Endothelial cell of umbilical vein (primary cell): ENCODE results near the gene CNTFR.

Source experiments
- EZH2 ChIP-seq: IDR thresholded peaks from 2 replicates; pipeline ENCODE4 v1.6.1; 2012; ENCODE audit warnings: borderline replicate concordance, low read depth, mild to moderate bottlenecking, moderate library complexity, low read length, inconsistent platforms; ENCODE audit not compliant: severe bottlenecking
- TF ChIP-seq, protein P1 (sequence below), 2 donors: IDR thresholded peaks; 1 replicate in 1 of 2; 2 replicates in 1 of 2; pipeline ENCODE4 v1.5.1; 2011; ENCODE audit warnings: low read length in 2 of 2, mild to moderate bottlenecking in 2 of 2, moderate library complexity in 2 of 2, control low read depth in 1 of 2, inconsistent platforms in 1 of 2, low read depth in 1 of 2; ENCODE audit not compliant: insufficient read depth in 1 of 2; ENCODE audit errors: extremely low read depth in 1 of 2

DNA sequence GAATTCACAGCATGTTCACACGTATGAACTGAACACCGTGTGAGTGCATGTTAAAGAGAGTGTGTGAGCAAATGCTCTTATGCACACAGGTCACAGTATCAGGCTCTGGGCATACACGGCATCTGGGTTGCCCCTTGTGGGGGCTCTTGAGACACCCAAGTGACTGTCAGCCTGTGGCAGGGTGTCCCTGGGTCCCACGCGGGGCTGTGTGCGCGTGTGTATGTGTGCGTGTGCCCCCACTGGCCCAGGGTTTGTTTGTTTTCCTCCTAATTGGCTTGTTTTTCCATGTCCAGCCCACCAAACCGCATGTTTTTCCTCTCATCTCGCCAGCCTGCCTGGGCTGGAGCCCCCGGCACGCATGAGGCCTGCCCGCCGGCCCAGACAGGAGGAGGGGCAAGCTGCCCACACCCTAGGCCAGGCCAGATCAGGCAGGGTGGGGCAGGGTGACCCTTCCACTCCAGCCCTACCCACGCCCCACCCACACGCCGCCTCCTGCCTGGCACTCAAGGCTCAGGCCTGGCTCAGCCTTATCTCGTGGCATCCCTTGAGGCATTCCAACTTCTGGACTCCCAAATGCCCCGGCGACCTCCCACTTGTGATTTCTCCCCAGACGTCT, 28.8 kb downstream of the CNTFR start:
- TF ChIP-seq EZH2, result no peak
- TF ChIP-seq, protein P1, sequence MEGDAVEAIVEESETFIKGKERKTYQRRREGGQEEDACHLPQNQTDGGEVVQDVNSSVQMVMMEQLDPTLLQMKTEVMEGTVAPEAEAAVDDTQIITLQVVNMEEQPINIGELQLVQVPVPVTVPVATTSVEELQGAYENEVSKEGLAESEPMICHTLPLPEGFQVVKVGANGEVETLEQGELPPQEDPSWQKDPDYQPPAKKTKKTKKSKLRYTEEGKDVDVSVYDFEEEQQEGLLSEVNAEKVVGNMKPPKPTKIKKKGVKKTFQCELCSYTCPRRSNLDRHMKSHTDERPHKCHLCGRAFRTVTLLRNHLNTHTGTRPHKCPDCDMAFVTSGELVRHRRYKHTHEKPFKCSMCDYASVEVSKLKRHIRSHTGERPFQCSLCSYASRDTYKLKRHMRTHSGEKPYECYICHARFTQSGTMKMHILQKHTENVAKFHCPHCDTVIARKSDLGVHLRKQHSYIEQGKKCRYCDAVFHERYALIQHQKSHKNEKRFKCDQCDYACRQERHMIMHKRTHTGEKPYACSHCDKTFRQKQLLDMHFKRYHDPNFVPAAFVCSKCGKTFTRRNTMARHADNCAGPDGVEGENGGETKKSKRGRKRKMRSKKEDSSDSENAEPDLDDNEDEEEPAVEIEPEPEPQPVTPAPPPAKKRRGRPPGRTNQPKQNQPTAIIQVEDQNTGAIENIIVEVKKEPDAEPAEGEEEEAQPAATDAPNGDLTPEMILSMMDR (IDR thresholded peaks at IDR 0.05; ENCODE audit: extremely low read depth in 1 of 2, insufficient read depth in 1 of 2, low read depth in 1 of 2, low read length in 2 of 2), result no peak
